Measurements from ENCODE around the gene SLC1A3.

The SLC1A3 gene

DNA sequence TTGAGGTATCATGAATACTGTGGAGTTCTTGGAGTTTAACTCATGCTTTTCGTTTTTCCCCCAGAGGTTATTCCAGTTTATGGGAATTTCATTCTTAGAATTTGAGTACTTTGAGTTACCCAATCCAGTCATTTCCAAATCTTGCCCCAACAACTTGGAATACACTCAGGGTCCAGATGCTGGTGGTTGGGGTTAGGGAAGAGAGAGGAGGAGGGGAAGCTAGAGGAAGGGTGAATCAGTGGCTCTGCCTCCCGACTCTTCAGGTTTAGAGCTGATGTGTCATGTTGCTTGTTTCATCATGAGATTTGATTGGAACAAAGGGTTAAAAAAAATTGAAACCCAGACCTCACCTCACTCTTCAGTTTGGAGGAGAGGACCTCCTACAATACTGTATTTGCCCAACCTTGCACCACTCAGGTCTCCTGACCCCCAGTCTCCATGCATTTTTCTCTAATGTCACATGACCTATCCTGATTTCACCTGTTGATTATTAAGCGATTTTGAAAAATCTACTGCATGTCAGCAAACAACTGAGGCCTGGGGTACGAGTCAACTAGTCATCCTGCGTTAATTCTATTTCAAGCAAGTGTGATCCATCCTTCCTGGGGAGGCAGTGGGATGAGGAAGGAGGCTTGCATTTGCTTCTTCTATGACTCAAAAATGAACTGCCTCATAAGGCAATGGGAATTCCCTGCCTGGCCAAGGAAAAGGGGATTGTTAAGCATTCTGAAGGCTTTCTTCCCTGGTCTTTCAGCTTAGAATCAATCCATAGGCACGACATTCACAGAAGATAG lies 6.2 kb upstream of the SLC1A3 start:
- no peak for DNase-seq

DNA sequence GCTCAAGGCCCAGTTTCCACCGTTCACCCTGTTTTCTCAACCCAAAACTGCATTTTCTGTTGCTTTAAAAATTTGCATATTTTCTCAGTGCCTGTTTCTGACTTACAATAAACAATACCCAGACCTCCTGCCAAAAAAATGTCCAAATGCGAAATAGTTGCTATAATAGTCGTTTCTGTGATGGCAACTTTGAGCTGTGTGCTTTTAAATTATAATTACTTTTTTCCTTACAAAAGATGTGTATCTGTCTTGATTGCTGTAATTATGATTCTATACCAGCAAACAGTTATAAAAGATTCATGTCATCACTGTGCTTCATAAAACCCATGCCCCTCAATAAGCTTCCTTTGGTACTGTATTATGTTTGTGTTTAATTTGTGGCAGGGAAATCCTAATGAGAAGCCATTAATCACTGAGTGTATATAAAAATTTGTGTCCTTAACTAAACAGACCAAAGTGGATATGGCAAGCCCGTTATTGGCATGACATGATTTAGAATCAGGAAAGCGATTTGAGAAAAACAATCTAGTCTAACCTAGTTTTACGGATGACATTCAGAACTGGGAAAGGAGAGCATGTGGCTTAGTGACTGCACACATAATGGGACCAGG lies 5.4 kb upstream of the SLC1A3 start:
- peak in 3 of 51 donors; percentile 19 to 85 (median 28) for DNase-seq

DNA sequence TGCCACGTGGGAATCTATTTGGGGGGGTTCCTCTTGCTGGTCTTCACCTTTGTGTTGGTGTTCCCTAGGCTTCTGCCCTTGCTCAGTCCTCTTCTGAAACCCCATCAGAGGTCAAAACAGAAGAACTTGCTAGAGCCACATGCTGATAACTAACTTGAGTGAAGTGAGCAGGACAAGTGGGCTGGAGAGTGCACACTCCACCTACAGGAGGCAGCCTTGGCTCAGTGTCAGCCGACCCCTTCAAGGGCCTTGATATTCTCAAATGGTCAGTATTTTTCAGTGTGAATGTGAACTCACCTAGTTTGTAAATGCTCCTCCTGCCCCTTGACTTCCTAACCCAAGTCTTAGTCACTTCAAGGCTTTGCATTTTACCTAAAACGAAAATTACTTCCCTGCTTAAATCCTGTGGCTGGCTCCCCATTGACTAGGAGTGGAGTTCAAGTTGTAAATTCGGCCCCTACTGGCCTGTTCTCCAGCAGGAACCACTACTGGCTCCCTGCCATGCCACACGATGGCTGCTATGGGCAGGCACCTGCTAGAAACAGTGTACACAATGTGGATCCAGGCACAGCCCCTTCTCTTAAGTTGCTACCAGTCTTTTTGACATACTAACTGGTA lies 3.6 kb upstream of the SLC1A3 start:
- peak in 10 of 51 donors; percentile 17 to 57 (median 24) for DNase-seq

DNA sequence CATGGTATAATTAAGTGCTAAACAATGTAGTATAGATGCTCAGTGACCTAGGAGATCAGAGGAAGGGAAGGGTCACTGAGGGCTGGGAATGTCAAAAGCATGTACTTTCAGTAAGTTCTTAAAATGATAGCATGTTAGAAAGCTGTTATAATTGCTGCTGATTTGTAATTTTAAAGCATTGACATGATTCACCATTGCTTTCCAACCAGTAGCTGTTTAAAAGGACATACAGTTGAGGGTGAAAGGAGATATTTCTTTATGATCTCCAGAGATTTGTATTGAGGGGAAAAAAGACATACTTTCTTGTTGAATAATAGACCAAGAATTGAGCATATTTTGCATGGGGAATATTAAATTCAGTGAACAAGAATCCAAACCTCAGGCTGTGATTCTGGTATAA lies 1.2 kb upstream of the SLC1A3 start:
- no peak for DNase-seq

DNA sequence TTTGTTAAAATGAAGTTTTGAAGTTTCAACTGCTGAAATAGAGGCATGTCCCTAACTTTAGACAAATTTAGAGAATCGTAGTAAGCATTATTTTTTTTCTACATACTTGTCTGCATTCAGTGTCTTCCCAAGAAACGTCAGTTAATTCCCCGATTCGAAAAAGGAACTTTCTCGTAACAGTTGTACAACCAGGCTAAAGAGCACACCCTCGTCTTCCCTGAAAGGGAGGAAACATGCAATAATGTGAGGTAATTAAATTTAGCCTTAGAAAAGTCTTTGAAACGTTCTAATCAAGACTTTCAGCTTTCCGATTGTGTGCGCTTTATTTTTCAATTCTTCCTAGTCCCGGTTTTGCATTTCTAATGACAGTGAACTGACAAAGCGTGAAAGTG lies 374 bp upstream of the SLC1A3 start:
- DNase-seq = peak in 1 of 51 donors; percentile 89

DNA sequence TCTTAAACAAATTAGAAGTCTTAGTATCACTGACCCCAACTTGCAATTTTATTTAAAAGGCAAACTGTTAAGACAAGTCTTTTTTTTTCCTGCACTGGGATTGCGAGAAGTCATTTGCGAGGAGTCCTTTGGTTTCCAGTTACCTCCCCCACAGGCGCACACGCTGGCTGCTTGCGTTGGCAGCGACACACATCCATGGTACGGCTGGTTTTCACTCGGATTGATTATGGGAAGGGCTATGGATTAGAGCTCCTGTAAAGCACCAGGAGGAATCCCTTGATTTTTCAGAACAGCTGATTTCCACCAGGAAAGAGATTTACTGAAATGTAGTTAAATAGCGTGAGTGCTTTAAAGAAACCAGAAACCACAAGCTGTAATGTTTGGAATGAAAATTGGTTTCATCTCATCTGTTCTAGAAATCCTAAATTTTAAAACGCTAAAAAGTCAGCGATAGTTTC lies 737 bp downstream of the SLC1A3 start:
- DNase-seq = peak in 24 of 51 donors; percentile 16 to 78 (median 39)

DNA sequence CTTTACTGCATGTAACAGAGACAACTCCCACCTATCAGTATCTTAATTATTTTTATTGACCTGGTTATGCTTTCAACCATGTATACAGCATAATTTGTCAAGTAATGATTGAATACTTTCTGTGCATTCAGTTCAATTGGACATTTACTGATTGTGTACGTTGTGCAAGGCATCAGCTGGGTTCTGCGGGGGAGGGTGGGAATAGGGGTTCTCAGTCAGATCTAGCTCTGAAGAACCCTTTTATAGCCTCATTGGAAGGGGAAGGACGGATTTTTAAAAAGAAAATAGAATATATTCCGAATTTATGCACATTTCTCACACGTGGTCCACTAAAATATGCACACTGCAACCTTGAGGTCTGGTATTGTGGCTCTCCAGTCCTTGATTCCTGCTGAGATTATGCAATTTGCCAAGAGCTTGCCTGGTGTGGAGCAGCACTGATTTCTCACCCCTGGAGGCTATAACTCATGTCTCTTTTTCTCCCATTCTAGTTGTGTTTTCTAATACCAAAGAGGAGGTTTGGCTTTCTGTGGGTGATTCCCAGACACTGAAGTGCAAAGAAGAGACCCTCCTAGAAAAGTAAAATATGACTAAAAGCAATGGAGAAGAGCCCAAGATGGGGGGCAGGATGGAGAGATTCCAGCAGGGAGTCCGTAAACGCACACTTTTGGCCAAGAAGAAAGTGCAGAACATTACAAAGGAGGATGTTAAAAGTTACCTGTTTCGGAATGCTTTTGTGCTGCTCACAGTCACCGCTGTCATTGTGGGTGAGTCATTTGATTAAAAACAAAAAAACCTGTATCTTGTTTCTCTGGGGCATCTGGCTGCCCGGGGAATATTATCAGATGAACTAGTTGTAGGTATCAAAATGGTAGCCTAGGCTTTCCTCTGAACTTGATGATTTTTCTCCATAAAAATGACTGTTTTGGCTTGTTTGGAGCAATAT lies 1.7 kb downstream of the SLC1A3 start:
- DNase-seq = peak in 3 of 51 donors; percentile 19 to 65 (median 41)

DNA sequence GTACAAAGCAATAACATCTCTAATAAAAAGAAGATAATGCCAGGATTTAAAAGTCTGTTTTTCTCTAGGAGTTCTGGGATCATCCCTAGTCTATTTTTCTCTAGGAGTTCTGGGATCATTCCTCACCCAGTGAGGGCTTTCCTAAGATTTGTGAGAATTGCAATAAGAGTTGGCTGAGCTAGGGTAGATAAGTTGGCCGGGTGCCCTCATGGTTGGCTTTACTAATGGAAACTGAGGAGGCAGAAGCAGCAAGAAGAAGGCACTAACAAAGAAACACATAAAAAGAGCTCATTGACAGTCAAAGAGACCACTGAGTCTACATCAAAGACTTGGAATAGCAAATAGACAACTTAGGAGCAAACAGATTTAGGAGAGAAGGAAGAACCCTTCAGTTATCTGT lies 4.2 kb downstream of the SLC1A3 start:
- DNase-seq = peak in 16 of 51 donors; percentile 11 to 49 (median 29)

DNA sequence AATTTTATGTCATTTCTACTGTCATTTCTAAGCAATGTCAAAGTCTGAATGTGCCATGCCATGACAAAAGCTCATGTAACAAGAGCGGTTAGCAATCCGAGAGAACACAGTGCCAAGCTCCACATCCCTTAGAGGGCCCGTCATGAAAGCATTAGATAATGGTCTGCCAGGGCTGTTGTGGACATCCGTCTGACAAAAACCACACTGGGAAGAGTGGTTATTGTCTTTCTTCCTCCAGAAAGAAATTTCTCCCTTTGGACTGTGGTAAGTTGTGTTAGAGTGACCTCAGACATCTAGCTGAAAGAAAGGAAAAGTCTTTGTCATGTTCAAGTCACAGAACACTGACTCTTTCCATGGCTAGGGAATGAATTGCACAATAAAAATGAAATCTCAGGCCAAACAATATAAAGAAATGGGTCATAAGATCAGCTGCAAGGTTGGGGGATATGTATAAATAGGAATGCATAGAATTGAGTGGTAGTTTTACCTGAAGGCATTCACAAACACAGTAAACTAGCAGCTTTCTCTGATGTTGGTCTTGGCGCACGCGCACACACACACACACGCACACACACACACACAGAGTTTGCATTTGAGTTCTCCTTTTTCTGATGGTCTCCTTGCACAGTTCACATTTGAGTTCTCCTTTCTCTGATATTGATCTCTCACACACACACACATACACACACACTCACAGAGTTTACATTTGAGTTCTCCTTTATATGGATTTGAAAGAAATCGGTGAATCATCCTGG lies 5.3 kb downstream of the SLC1A3 start:
- peak in 6 of 51 donors; percentile 7 to 60 (median 20) for DNase-seq

DNA sequence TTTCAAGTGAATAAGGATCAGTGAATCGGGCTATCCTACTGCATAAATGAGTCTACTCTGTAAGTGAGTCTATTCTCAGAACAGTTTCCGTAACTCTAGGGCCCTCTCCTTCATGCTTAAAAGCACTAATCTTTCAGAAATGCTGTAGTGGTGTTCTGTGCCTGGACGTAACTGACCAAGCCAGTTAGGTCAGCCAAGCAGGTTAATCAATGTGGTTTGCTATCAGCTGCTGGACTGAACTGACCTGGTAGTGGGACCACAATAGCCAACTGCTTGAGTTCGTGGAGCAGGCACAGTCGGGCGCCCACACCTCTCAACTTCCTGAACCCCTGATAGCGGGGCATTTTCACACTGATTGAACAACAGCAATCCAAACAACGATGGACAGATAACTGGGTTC lies 6.8 kb downstream of the SLC1A3 start:
- no peak for DNase-seq

DNA sequence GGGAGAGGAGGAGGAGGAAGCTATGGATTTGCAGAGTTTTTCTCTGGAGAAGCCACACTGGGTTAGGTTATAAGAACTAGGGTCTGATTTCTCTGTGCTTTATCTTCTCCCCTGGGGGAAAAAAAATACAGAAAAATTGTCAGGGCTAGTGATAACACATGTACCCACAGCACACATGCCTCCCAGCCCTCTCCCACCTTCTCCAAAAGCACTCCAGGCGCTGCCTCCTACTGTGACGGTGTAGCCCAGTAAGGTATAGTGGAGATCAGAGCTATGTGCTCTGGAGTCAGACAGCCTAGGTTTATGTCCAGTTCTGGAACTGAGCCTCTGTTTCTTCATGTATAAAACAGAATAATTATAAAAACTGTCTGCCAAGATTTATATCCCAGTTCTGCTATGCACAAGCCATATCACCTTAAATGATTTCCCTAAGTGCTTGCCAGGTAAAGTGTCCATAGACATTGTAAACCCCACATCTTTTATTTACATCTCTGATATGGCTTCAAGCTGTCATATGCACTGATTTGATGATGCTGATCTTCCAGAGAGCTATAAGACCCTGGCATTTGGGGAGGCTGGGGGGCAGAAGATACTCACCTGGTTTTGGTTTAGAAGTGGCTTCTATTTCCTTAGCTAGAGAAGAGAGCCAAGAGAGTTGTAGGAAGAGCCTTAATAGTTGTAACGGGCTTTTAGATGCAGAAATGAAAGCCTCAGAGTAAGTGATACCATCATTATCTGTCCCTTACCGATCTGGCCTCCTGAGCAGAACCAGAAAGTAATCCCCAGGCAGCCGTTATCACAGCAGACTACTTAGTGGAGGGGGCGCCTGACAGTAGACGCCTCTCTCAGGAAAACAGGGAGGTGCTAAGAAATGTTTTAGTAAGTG lies 7.6 kb downstream of the SLC1A3 start:
- DNase-seq = no peak

DNA sequence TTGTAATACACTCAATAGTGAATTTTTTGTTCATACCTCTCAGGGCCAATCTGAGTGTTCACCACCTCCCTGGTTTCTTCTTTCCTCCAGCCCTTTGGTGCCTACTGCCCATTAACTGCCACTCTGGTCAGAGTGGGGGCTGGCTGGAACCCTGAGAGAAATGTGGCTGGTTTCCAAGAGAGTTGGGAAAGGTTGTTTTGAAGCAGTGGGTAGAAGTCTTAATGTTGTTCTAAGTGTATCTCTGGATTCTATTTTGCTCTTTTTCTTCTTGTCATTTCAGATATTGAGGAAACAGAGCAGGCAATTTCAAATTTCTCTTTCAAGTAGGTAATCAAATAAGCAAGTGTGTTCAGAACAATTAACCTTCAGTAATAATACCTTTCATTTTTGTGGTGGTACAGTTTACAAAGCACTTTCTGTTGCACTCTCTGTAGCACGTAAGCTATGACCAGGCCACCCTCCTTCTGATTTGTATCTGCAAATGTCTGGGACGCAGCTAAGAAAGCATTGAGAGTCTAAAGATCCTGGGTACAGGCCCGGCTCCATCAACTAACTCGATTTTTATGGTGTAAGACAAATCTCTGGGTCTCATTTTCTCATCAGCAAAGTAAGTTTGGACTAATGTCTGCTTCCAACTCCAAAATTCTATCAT lies 8.4 kb downstream of the SLC1A3 start:
- DNase-seq = peak in 5 of 51 donors; percentile 16 to 37 (median 24)

DNA sequence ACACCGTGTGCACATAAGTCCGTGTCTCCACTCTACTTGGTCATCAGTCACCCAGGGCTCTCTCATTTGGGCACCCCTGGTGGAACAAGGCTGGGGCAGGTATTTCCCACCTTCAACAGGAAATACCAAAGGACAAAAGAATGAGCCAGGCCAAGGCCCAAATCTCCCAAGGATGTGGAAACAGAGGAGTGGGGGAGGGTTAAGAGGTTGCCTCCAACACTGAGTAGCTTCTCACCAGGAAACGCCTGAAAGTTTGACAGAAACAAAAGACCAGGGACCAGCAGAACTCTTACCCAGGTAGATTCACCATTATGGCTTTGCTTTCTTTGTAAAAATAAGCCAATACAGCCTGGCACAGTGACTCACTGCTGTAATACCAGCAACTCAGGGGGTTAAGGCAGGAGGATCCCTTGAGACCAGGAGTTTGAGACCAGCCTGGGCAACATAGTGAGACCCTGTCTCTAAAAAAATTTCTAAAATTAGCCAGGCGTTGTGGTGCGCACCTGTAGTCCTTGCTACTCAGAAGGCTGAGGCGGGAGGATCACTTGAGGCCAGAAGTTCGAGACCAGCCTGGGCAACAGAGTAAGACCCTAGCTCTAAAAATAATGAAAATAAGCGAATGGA lies 12.7 kb downstream of the SLC1A3 start:
- DNase-seq = no peak

DNA sequence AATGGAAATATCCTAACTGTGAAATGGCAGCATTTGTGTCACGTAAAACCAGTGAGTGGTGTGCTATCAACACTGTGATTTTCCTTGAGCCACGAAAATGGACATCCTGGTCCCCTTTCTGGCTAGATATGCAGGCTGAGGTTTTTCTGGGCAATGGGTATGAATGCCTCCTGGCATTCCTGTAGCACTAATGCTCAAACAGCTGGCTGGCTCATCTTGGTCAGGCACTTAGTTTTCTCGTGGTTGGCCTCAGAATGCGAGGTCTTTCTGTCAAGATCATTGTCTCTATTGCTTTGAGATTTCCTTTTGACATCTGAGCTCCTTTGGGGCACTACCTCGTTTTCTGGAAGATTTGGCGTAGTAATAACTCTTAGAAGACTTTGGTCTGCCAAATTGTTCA lies 15.6 kb downstream of the SLC1A3 start:
- DNase-seq = no peak

DNA sequence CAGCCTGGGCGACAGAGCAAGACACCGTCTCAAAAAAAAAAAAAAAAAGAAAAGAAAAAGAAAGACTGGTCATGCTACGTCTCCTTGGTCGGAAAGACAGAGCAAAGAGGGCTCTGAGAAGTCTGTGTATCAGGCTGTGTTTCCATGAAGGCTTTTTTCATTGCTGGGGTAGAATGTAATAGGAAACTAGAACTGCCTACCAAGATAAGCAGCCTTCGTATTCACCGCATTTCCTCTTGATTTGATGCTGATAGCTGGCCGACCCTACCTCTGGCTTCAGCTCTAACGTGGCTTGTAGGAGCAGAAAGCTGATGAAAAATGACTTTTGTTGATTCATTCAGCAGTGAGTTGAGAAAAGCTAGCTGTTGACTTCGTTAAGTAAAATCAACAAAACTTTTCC lies 17.4 kb downstream of the SLC1A3 start:
- no peak for DNase-seq

DNA sequence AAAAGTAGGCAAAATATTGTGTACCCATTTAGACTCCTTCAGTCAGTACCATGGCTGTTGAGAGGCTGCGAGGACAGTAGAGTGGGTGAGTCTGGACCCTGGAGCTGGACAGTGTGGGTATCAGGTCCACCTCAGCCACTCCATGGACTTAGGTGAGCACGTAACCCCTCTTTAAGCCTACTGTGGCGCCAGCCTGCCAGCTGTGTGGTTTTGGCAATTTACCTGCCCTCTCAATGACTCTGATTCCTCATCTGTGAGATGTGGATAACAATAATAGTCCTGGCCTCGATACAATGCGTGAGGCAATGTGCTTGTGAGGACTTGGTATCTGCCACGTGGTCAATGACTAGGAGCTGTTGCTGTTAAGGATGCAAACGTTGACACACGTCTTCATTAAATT lies 17.9 kb downstream of the SLC1A3 start:
- DNase-seq = no peak

DNA sequence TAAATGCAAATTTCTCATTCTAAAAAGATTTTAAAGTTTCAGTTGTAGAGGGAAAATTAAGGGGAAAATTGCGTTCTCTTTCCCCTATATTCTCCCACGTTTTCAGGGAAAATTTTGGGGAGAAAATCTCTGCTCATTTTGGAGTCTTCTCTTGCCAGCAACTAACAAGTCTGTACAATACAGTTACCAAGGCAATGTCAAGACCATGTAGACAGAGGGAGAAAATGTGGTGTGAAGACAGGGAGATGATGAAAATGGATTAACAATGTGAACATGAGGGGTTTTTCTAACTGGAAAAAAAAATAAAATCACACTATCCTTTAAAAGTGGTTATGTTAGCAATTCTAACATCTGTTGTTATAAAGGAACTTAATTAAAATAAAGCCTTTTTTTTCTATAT lies 22.3 kb downstream of the SLC1A3 start:
- no peak for DNase-seq

DNA sequence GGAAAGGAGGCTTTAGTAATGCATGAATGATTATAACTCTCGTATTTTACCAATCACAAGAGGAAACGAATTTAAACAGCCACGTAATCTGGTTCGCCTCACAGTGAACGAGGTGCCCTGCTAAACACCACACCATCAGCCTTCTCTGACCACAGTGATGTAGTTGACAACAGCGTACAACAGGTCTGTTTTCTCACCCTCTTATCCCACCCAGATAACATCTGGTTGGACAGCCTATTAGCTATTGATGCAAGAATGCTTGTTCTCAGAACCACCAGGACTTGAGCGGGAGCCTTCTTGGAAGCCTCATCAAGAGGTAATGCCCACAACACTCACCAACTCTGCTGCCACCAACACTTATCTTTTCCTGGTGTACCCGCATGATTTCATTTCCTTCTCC lies 23.3 kb downstream of the SLC1A3 start:
- no peak for DNase-seq
